HG03108 (cell line): ENCODE data around the gene ATP11C.
"Not testable (repeated sequence)": the region's sequence is repeated elsewhere in the genome, so short reads cannot be mapped to it uniquely, and the experiment has no call there.

Source experiments
- ATAC-seq: cut with Tn5 transposase; IDR thresholded peaks from one replicate; pipeline ENCODE4 v1.9.1; 2021; ENCODE audit warnings: moderate library complexity; ENCODE audit not compliant: unreplicated experiment

Gene ATP11C

DNA sequence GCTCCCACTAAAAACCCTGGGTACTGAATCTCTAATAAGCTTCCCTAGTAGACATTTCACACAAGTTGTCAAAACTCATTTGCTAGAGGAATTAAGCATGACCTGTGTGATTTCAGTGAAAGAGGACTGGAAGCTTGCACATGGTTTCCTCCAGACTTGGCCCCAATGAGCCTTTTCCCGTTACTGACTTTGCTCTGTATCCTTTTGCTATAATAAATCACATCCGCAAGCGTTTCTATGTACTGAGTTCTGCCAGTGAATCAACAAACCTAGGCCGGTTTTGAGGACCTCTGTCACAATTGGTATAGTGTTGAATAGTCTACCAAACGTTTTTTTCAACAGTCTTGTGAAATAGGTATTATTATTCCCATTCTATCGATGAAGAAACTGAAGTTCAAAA, 8.2 kb downstream of the ATP11C start:
- no peak for ATAC-seq

DNA sequence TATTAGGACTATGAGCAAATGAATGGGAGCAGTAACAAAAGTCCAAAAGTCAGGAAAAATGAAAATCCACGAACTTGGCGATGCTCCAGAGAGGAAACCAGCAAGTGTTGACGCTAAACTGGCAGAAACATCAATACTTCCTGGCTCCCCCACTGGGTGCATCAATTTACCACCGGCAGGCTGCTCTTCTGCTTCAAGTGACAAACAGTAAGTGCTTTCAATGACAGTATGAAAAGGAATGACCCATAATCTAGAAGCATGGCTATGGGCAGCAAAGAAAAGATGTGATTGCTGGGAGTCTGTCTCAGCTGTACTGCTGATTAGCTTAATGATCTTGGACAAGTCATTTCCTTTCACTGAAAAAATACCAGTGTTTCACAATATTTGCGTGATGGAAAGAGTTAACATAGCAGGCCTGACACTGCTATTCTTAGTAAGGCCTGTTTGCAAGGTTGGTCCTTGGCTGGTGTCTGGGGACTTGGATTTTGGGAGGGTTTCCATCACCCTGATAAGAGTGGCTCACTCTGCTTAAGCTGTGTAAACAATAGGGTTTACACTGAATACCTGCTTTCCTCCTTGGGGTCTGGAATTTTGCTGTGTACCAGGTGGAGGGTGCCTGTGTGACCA, 8.7 kb downstream of the ATP11C start:
- ATAC-seq, result no peak

DNA sequence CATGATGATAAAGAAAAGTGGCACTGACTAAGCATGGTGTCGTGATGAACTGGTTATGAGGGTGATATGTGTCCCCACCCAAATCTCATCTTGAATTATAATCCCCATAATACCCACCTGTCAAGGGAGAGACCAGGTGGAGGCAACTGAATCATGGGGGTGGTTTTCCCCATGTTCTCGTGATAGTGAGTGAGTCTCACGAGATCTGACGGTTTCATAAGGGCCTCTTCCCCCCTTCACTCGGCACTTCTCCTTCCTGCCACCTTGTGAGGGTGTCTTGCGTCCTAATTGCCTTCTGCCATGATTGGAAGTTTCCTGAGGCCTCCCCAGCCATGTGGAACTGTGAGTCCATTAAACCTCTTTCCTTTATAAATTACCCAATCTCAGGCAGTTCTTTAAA, 11.7 kb downstream of the ATP11C start:
- ATAC-seq, result not testable (repeated sequence)

DNA sequence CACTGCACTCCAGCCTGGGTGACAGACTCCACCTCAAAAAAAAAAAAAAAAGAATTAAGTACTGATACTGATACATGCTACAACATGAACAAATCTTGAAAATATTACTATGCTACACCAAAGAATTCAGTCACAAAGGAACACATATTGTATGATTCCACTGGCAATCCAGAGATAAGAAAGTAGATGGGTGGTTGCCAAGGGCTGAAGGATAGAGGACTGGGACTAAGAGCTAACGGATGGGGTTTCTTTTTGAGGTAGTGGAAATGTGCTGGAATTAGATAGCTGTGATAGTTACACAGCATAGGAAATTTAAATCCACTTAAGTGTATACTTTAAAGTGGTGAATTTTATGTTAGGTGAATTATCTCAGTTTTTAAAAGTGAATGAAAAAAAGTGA, 12.5 kb downstream of the ATP11C start:
- no peak for ATAC-seq

DNA sequence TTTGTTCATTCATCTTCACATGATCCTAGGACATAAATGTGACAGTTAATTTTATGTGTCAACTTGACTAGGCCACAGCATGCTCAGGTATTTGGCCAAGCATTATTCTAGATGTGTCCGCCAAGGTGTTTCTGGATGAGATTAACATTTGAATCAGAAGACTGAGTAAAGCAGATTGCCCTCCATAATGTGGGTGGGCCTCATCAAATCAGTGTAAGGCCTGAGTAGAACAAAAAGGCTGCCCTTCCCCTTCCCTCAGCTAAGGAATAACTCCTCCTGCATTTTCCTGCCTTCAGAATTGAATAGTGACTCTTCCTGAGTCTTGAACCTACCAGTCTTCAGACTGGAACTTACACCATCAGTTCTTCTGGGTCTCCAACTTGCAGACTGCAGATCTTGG, 18.4 kb downstream of the ATP11C start:
- no peak for ATAC-seq

DNA sequence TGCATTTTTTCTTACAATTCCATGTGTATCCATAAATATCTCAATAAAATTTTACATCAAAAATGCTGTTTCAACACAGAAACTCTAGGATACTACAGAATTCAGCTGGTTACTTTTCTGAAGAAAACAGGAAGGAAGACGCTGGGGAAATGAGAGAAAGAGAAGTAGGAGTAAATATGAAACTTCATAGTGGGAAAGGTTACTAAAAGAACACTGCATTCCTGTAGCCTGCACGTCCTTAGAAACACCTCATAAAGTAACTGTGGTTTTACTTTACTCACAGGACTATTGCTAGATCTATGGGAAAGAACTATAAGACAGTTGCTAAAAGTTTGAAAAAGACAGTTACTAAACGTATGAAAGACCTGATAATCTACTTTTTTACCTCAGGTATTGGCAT, 23.1 kb downstream of the ATP11C start:
- ATAC-seq, result no peak

DNA sequence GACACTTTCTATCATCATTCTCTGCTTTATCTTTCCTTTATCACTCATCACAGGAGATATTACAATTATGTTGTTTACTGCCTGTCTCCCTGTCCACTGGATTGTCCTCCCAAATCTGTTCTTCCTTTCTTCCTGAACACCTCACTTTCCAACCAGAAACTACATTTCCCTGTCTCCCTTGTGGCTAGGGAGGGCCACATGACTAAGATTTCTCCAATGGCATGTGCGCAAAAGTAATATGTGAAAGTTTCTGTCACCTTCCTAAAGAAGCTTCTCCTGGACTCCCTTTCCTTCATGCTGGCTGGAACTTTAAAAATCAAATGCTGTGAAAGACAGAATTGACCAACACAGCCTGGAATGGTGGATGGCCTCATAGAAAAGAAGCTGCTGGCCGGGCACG, 25.8 kb downstream of the ATP11C start:
- ATAC-seq, result no peak

DNA sequence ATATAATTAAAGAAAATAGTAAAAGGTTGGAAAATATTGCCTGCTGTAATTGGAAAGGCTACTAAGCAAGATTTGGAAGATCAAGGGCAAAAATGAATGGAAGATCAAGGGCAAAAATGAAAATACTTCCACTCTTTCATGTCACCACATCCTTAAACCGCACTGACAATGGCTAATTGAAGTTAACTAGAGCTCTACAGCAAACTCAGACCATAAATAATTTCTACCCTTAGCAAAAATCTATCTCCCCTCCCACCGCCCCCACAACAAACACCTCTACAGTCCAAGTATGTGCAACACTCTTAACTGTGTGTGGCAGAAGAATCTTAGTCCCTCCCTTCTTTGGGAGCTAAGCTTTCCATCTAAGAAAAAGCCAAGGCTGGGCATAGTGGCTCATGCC, 27.1 kb downstream of the ATP11C start:
- ATAC-seq, result no peak

DNA sequence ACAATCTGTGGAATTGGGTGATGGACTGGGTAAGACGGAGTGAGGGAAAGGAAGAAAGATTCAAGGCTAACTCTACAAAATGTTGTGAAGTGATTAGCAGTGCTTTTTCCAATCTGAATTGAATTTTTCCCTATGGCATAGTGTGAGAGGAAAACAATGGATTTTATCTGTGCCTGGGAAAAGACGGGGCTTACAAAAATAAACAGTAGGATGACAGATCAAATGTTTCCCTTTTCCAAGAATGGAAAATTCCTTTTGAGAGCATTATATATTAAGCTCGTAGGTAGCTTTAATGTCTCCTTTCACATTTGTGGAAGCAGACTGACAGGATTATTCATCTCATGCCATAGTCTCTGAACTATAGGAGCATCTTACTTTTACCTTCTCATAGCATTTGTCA, 27.8 kb downstream of the ATP11C start:
- ATAC-seq, result no peak

DNA sequence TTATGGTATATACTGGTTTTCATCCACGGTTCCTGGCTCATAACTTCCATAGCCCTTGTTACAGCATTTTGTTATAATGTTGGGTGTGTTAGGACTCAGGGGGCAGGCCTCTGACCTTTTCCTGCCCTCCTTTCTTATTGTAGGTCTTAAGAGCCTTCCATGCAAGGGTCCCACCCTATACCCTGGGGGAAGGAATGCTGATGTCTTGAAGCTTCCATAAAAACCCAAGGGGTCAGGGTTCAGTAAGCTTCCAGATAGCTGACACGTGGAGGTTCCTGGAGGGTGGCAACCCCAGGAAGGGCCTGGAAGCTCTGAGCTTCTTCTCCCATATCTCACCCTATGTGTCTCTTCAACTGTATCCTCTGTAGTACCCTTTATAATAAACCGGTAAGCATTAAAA, 29.6 kb downstream of the ATP11C start:
- no peak for ATAC-seq

DNA sequence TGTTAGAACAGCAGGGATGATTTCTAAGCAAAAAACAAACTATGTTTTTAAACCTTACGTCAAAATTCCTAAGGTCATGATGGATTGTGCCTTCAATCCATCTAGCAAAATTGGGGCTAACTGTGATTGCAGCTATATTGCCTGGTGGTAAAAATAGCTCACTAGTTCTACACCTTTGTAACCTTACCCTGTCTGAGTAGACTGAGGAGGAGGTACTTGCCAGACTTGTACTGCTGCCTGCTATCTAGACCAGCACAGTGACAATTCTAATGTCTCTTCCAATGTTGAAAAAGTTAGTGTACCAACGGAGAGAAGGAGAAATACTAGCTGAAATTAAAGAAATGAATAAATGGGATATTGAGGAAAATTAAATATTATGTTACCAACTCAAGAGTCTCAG, 30.3 kb downstream of the ATP11C start:
- ATAC-seq, result no peak

DNA sequence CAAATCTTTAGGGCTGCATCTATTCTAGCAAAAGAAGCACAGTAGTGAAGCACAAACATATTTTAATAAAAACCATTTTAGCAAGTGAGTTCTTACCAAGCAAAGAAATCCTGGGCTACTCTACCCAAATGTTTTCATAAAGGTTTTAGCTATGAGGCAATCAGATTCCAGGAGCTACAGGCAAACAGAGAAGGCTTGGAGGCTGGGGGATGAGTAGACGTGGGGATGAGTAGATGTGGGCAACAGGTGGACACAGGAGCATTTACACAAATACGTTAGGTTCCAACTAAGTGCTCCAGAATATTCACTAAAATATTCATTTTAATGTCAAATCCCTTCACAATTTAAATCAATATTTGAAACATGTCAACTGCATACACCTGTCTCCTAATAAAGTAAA, 34.5 kb downstream of the ATP11C start:
- ATAC-seq, result no peak

DNA sequence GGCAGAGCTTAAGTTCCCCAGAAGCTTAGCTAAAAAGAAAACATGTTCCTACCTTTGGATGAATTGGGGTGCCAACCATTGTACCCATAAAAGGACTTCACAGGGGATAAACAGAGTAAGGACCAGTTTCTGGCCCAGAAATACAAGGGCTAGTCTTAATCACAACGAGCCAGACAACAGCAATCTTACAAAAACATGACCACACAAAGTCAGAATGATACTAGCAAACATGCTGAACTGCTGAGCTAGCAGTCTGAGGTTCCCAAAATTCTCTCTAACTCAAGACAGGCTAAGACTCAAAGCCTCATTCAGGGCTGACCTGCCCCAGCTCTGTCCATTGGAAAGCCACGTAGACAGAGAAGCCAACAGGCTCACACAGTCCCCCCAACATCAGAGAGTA, 40.3 kb downstream of the ATP11C start:
- peak; percentile 65 for ATAC-seq

DNA sequence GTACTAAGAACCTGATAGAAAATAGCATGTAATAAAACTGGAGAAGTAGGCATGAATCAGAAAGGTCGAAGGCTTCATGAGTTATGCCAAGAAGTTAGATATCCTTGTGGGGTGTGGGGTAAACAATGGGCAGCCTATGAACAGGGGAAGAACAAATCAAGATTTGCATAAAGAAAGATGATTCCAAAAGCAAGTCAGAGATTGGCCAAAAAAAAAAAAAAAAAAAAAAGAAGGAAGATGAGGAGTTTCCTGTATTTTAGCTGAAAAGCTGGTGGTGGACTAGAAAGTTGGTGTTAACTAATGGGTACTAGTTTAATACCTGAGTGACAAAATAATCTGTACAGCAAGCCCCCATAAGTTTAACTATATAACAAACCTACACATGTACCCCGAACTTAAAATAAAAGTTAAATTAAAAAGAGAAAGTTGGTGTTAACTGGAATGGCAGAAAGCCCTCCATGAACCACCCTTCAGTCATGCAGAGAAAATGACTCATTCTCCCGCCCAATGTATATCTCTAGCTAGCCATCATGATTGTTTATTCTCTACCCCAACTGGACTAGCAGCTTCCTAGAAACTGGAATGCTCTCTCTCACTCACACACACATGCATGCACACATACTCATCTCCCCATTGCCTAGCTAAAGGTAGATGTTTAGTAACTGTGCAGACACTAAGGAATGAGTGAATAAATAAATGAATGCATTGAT, 41.7 kb downstream of the ATP11C start:
- no peak for ATAC-seq

DNA sequence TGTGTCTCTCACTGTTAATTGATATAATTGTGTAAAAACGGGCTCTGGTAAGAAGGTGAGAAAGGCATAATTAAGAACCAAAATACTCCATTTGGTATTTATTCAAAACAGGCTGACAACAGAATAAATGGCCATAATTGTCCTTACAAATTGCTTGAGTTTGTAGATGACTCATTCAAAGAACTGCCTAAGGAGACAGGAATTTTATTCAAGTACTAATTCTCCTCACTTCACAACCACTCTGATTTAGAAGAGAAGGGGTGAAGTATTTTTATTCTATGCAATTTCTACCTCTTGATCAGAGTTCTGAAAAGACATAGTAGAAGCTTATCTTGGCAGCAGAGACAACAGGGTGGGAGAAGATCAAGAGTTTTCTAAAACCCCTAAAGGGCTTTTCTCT, 43.1 kb downstream of the ATP11C start:
- ATAC-seq, result no peak

DNA sequence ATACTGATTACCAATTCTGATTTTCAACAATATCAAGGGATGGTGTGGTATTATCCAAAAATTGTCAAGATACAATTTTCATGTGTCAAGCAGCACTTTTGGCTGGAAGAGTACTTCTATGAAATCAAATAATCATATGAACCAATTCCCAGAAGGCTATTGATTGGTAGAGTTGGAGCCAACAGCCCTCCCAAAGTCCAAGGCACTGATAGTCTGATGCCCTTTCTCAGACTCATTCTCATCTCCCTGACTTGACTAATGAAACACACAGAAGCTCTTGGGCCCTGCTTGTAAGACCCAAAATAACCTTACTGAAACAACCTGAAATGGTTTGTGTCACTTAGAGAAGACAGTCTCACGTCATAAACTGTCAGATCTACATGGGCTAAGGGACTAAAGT, 48.9 kb downstream of the ATP11C start:
- ATAC-seq, result no peak

DNA sequence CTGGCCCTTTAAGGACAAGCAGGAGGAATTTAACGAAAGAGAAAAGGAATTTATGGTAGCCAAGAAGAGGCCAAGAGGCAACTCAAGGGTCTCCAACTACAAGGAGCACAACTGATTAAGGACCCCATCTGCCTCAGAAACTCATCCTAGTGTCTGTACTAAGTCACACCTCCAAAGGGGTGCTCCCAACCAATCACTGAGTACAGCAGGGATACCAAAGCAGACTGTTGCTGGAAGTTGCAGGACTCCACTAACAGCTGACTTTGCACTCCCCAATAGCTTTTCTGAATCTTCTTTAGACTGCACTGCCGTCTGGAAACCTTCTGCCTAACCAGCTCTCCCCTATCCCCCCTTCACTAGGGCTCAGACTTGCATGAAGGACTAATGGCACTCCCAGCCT, 50.6 kb downstream of the ATP11C start:
- ATAC-seq, result no peak

DNA sequence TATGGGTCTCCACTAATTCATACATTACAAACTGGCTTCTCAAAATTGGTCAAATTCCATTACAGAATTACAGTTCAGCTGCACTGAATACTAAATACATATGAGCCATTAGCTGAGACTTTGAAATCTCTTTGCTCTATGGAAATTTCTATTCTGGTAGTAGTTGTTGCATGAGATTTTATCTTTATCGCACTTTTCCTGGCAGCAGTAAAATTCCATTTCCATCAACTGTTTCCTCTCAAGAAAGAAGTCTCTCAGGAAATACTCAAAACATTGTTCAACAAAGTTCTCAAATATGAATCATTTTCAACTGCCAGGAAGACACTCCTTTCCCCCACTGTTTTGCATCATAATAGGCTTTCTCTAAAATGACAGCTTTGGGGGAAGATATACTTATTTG, 51.3 kb downstream of the ATP11C start:
- ATAC-seq, result no peak

DNA sequence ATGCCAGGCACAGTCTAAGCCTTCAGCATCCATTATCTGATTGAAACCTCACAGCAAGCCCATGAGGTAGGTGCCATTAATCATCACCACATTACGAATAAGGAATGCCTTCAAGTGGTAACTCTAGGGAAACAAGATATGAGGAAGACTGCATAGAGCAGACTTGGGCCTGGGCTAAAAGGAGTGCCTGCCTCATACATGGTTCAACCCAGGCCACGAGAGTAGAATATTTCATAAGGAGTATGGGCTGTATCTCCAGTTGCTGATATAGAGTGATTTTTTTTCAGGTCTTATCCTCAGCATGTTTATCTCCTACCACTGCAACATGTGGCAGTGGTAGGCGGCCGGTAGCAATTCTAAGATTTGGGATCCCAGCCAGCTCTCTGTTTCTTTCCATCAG, 51.7 kb downstream of the ATP11C start:
- no peak for ATAC-seq

DNA sequence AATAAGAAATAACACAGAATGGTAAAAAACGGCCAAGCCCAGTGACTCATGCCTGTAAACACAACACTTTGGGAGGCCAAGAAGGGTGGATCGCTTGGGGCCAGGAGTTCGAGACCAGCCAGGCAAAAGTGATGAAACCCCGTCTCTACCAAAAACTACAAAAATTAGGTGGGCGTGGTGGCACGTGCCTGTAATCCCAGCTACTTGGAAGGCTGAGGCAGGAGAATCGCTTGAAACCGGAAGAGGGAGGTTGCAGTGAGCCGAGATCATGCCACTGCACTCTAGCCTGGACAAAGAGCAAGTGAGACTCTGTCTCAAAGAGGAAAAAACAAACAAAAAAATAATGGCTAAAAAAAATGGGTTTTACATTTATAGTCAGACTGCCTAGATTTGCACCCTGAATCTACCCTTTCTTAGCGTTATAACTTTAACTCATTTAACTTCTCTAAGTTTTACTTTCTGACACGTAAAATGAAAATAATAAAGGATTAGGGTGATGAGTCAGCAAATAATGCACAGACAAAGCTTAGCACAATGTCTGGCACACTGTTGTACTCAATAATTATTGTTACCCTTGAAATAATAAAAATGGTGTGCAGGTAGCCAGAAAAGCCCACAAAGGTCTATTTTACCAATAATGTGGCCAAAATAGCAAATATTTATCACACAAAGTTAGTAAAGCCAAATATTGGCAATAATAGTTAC, 55.0 kb downstream of the ATP11C start:
- no peak for ATAC-seq

DNA sequence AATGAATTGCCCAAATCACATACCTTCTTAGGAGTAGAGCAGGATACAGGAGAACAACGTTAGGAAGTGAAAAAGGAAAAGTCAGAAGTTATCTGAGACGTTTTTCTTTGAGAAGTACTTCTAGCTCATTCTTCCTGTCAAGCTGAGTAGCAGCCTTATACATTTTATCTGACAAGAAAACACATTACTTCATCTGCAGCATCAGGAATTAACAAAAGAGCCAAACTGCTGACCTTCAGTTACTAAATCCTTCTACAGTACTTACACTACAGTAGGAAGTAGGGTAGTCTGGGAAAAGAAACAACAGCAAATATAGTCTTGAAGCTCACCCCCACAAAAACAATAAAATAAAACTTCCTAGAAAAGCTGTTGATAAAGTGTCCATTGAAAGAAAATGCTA, 57.0 kb downstream of the ATP11C start:
- ATAC-seq, result no peak

DNA sequence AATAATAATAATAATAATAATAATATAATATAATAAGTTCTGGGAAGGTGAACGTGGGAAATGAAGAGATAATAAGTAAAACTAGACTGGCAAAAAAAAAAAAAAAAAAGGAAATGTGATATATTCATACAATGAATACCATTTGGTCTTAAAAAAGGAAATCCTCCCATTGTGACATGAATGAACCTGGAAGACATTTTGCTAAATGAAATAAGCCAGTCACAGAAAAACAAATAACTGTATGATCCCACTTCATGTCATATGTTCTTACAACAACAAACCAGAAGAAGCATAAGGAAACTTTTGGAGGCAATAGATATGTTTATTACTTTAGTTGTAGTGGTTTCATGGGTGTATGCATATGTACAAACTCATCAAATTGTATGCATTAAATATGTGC, 63.1 kb downstream of the ATP11C start:
- no peak for ATAC-seq
